ENCODE results near the gene CLEC1A. TPM values are rescaled to one million over a fixed set of nuclear protein-coding genes. Genes with fewer than 3 reads are reported as not detected.
A peak's percentile ranks its signal among the peaks of the same experiment; 100 is the strongest.

The CLEC1A gene
- total and polyA plus RNA-seq, 2 donors from 2014 or later: 5.3 to 6.3 TPM

DNA sequence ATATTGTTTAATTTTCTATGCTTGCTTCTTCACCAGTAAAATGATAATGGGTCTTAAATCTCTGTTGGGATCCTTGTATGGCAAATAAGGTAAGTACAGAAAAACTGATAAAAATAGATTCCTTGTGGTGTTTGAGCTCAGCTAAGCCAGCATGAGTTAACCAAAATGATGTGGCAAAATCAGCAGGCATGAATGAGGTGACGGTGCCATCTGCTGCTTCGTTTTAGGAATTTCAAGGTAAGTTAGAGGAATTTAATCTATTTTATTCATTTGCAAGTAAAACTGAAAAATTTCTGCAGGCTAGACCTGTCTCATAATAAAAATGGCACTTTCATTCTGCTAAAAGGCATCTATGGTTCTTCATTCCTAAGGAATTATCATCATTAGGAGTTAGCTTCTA lies 41.2 kb upstream of the CLEC1A start:
- intact Hi-C loops (cut with DNase I): no loop called here
- Histone ChIP-seq H3K4me3 (ENCODE audit: low read length in 3 of 3) (no peak overlapping the region), H3K27me3 (ENCODE audit: control insufficient read depth, insufficient read depth, low read length) (no peaks in the 10 kb centered on the region), H3K9me3 (ENCODE audit: control insufficient read depth in 2 of 3, insufficient read depth in 1 of 3, low read length in 3 of 3) (no peaks in the 10 kb centered on the region), H3K27ac (ENCODE audit: low read depth in 2 of 2, low read length in 2 of 2) (no peak overlapping the region), H3K9ac (ENCODE audit: low read length in 3 of 3) (no peak overlapping the region), H3K36me3 (ENCODE audit: control insufficient read depth in 2 of 3, insufficient read depth in 3 of 3, low read length in 3 of 3) (no peaks in the 10 kb centered on the region), H3K4me1 (ENCODE audit: control insufficient read depth in 2 of 3, insufficient read depth in 2 of 3, low read depth in 1 of 3, low read length in 3 of 3) (no peaks in the 10 kb centered on the region)
- DNase-seq (peak in 4 of 5 donors; percentile 48 to 71 (median 51)), FAIRE-seq (peak; percentile 42)
- TF ChIP-seq, protein P1, sequence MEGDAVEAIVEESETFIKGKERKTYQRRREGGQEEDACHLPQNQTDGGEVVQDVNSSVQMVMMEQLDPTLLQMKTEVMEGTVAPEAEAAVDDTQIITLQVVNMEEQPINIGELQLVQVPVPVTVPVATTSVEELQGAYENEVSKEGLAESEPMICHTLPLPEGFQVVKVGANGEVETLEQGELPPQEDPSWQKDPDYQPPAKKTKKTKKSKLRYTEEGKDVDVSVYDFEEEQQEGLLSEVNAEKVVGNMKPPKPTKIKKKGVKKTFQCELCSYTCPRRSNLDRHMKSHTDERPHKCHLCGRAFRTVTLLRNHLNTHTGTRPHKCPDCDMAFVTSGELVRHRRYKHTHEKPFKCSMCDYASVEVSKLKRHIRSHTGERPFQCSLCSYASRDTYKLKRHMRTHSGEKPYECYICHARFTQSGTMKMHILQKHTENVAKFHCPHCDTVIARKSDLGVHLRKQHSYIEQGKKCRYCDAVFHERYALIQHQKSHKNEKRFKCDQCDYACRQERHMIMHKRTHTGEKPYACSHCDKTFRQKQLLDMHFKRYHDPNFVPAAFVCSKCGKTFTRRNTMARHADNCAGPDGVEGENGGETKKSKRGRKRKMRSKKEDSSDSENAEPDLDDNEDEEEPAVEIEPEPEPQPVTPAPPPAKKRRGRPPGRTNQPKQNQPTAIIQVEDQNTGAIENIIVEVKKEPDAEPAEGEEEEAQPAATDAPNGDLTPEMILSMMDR (IDR thresholded peaks at IDR 0.05; ENCODE audit: borderline replicate concordance, extremely low read depth, insufficient read depth): peak; percentile 62

DNA sequence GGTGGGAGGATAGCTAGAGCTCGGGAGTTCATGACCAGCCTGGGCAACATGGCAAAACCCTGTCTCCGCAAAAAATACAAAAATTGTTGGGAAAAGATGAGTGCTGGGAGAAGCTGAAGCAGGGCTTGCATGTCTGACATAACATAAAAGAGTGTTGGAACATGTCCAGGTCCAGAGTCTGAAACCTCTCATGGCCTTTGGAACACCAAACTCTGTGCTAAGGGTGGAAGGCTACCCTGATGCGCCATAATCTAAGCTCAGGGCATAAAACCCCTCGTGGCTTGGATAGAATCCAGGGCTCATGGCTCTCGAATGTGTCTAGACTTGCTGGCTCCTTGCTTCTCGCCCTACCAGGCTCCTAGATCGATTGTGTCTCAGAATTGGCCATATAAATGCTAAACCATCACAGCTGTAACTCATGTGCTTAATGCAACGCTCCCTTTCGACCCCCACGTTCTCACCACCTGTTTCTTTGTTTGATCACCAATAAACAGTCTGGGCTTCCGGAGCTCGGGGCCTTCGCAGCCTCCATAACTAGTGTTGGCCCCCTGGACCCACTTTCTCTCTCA lies 37.9 kb upstream of the CLEC1A start:
- DNase-seq (peak in 1 of 5 donors; percentile 35), FAIRE-seq (no peak)
- H3K36me3 ChIP-seq (ENCODE audit: control insufficient read depth in 2 of 3, insufficient read depth in 3 of 3, low read length in 3 of 3): no peaks in the 10 kb centered on the region
- TF ChIP-seq, protein P1 (IDR thresholded peaks at IDR 0.05; ENCODE audit: borderline replicate concordance, extremely low read depth, insufficient read depth): no peak
- peaks cover 0 to 4% (median 0%) of the 10 kb centered on the region in 3 donors for H3K4me1 ChIP-seq (ENCODE audit: control insufficient read depth in 2 of 3, insufficient read depth in 2 of 3, low read depth in 1 of 3, low read length in 3 of 3)
- no peaks in the 10 kb centered on the region for H3K27me3 ChIP-seq (ENCODE audit: control insufficient read depth, insufficient read depth, low read length)
- no peak overlapping the region for H3K9ac ChIP-seq (ENCODE audit: low read length in 3 of 3)
- no peak overlapping the region for H3K4me3 ChIP-seq (ENCODE audit: low read length in 3 of 3)
- H3K27ac ChIP-seq (ENCODE audit: low read depth in 2 of 2, low read length in 2 of 2): no peak overlapping the region
- intact Hi-C loops (cut with DNase I): no loop called here
- no peaks in the 10 kb centered on the region for H3K9me3 ChIP-seq (ENCODE audit: control insufficient read depth in 2 of 3, insufficient read depth in 1 of 3, low read length in 3 of 3)

- FAIRE-seq (no peak), DNase-seq (no peak)
- intact Hi-C loops (cut with DNase I): no loop called here
- H3K4me1 ChIP-seq (ENCODE audit: control insufficient read depth in 2 of 3, insufficient read depth in 2 of 3, low read depth in 1 of 3, low read length in 3 of 3): peaks cover 0 to 4% (median 0%) of the 10 kb centered on the region in 3 donors
- H3K9ac ChIP-seq (ENCODE audit: low read length in 3 of 3): no peak overlapping the region
- H3K27ac ChIP-seq (ENCODE audit: low read depth in 2 of 2, low read length in 2 of 2): no peak overlapping the region
- TF ChIP-seq, protein P1 (IDR thresholded peaks at IDR 0.05; ENCODE audit: borderline replicate concordance, extremely low read depth, insufficient read depth): no peak
- no peaks in the 10 kb centered on the region for H3K27me3 ChIP-seq (ENCODE audit: control insufficient read depth, insufficient read depth, low read length)
- H3K36me3 ChIP-seq (ENCODE audit: control insufficient read depth in 2 of 3, insufficient read depth in 3 of 3, low read length in 3 of 3): no peaks in the 10 kb centered on the region
- H3K4me3 ChIP-seq (ENCODE audit: low read length in 3 of 3): no peak overlapping the region
- no peaks in the 10 kb centered on the region for H3K9me3 ChIP-seq (ENCODE audit: control insufficient read depth in 2 of 3, insufficient read depth in 1 of 3, low read length in 3 of 3)
Observed at GRCh38 chr12:10135126-10135525, 36.3 kb upstream of the CLEC1A start.

Measured in kidney (tissue), 14 donors.